OCI-LY3 (cell line): ENCODE results near the gene PMM1.

Experiments
- CTCF ChIP-seq: fragments of 200-600, 300-600 bp; sonication (generic); IDR thresholded peaks from 2 replicates; pipeline ENCODE4 v1.5.1; 2014; ENCODE audit warnings: antibody characterized with exemption, low read length, low read depth
- EZH2phosphoT487 ChIP-seq: fragments of 200-600 bp; shearing (Covaris generic); IDR thresholded peaks from 2 replicates; pipeline ENCODE4 v1.6.1; 2018; ENCODE audit warnings: antibody characterized with exemption, mixed run types, low read depth

DNA sequence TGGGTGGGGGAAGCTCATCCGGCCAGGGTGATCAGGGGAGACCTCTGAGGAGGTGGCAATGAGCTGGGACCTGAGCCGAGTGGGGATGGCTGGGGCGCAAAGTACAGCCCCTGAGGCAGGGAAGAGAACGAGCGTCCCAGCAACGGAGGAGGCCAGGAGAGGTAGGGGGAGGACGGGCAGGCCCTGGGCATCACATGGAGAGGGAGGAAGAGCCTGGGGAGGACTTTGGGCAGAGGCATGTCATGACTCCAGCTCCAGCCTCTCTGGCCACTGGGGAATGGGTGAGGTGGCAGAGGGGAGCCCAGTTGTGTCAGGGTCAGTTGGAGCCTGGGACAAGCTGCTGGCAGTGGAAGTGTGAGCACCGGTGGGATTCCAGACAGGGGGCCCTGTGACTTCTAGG lies 11.5 kb downstream of the PMM1 start:
- no peak for TF ChIP-seq CTCF
- TF ChIP-seq EZH2phosphoT487, result no peak
